NK-92 treated with Interleukin-12 subunit alpha and Interleukin-12 subunit beta, amount 100 ng/mL, for 24 hours (cell line): ENCODE measurements around the gene RASSF4.

Experiments
- DNase-seq: peaks from one replicate; lab custom pipeline; 2025; lab: John Stamatoyannopoulos, UW

Gene RASSF4

GRCh38 chr10:44959247-44960087 is at the start of gene RASSF4:
Gene RASSF4, plus strand, starts transcription at chr10:44959802. Its CDS starts 10,401 bp downstream, at chr10:44970203.
- DNase-seq, result peak; percentile 88

- no peak for DNase-seq
Observed at GRCh38 chr10:44909910-44910309, 49.7 kb upstream of the RASSF4 start.

- no peak for DNase-seq
Observed at GRCh38 chr10:44910602-44911001, 49.0 kb upstream of the RASSF4 start.

GRCh38 chr10:44911081-44911540 is 48.5 kb upstream of the RASSF4 start, which contains the start of gene TMEM72:
Gene TMEM72, plus strand, starts transcription at chr10:44911337. Its CDS starts 176 bp downstream, at chr10:44911513.
- DNase-seq, result no peak

GRCh38 chr10:44911951-44912350 is 47.7 kb upstream of the RASSF4 start:
- DNase-seq, result no peak

GRCh38 chr10:44913350-44914081 is 46.1 kb upstream of the RASSF4 start:
- no peak for DNase-seq

- DNase-seq, result no peak
Observed at GRCh38 chr10:44914891-44915290, 44.7 kb upstream of the RASSF4 start.

GRCh38 chr10:44916429-44916828 is 43.2 kb upstream of the RASSF4 start:
- no peak for DNase-seq

GRCh38 chr10:44917848-44918247 is 41.8 kb upstream of the RASSF4 start:
- DNase-seq, result no peak

- no peak for DNase-seq
Observed at GRCh38 chr10:44920252-44920651, 39.4 kb upstream of the RASSF4 start.

GRCh38 chr10:44921061-44921460 is 38.5 kb upstream of the RASSF4 start:
- no peak for DNase-seq

GRCh38 chr10:44921506-44921905 is 38.1 kb upstream of the RASSF4 start:
- DNase-seq, result no peak

GRCh38 chr10:44922021-44922420 is 37.6 kb upstream of the RASSF4 start:
- no peak for DNase-seq

GRCh38 chr10:44922796-44923545 is 36.6 kb upstream of the RASSF4 start:
- DNase-seq, result no peak

GRCh38 chr10:44923611-44924010 is 36.0 kb upstream of the RASSF4 start:
- DNase-seq, result no peak

GRCh38 chr10:44924261-44925040 is 35.2 kb upstream of the RASSF4 start:
- DNase-seq, result no peak

GRCh38 chr10:44925224-44925623 is 34.4 kb upstream of the RASSF4 start:
- no peak for DNase-seq

- DNase-seq, result no peak
Observed at GRCh38 chr10:44925811-44926750, 33.5 kb upstream of the RASSF4 start.

GRCh38 chr10:44926751-44927351 is 32.8 kb upstream of the RASSF4 start:
- no peak for DNase-seq

GRCh38 chr10:44927352-44927751 is 32.2 kb upstream of the RASSF4 start:
- DNase-seq, result no peak
